Activated CD8-positive, alpha-beta memory T cell treated with anti-CD3 and anti-CD28 coated beads, Interleukin-2, amount 50 U/mL, for 48 hours (primary cell): ENCODE results near the gene OR7A17.

ENCODE experiments used
- DNase-seq: peaks from one replicate; pipeline ENCODE4 v3.0.0-alpha.2; 2020

The OR7A17 gene

DNA sequence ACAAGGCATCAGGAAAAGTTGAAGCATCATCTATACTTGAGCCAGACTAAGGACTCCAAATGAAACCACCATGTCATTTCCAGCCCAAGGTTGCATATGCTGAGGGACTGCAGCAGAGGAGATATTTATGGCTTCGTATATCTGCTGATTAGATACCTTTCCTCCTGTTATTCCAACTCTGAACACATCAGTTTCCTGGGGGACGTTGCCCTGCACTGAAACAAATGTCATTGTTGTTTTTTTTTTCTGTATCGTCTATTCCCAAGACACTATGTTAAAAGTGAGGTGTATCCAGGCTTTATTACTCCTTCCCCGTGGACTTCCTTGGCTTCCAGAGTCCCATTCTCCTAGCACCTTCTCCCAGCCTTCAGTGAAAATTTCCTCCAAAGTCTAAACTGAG, at the start of gene OR7A17:
TSS of gene OR7A17 (minus strand) at position 101 of the 400 bp plus-strand sequence. CDS start 4,777 bp downstream, outside the sequence.
- no peak for DNase-seq

DNA sequence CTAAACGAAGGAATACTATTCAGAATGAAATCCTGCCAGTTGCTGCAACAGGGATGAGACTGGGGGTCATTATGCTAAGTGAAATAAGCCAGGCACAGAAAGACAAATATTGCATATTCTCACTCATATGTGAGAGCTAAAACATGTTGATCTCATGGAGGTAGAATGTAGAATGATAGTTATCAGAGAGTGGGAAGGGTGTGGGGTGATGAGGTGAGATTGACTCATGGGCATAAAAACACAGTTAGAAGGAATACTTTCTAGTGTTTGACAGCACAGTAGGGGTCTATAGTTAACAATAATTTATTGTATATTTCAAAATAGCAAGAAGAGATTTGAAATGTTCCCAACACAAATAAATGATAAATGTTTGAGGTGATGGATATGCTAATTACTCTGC, 47.6 kb upstream of the OR7A17 start:
- no peak for DNase-seq

DNA sequence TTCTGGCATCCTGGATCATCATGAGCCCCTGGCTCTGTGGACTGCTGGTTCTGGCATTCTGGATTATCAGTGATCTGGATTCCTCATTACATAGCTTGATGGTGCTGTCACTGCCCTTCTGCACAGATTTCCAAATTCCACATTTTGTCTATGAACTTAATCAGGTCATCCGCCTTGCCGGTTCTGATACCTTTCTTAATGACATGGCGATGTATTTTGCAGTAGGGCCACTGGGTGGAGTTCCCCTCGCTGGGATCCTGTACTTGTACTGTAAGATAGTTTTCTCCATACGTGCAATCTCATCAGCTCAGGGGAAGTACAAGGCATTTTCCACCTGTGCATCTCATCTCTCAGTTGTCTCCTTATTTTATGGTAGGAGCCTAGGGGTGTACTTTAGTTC, 30.9 kb upstream of the OR7A17 start:
- no peak for DNase-seq

DNA sequence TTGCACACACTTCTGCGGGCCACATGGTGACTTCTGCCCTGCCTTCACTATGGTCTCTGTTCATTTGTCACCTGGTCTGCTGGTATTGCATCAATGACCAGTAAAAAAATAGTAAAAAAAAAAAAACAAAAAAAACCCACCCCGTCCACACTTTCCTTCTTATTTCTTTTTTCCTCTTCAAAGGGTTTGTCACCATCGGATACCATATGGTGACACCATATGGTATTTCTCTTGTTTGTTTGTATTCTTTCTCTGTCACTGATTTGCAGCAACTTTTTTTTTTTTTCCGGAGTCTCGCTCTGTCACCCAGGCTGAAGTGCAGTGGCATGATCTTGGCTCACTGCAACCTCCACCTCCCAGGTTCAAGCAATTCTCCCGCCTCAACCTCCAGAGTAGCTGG, 29.2 kb upstream of the OR7A17 start:
- no peak for DNase-seq

DNA sequence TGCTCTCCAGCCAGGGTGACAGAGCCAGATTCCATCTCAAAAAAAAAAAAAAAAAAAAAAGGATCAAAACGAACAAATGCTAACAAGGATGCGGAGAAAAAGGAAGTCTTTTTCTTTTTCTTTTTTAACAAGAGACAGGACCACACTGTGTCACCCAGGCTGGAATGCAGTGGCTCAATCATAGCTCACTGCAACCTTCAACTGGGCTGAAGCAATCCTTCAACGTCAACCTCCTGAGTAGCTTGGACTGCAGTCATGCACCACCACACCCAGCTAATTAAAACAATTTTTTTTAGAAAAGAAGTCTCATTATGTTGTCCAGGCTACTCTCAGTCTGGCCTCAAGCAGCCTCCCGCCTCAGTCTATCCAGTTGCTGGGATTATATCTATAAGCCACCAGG, 20.8 kb upstream of the OR7A17 start:
- no peak for DNase-seq

DNA sequence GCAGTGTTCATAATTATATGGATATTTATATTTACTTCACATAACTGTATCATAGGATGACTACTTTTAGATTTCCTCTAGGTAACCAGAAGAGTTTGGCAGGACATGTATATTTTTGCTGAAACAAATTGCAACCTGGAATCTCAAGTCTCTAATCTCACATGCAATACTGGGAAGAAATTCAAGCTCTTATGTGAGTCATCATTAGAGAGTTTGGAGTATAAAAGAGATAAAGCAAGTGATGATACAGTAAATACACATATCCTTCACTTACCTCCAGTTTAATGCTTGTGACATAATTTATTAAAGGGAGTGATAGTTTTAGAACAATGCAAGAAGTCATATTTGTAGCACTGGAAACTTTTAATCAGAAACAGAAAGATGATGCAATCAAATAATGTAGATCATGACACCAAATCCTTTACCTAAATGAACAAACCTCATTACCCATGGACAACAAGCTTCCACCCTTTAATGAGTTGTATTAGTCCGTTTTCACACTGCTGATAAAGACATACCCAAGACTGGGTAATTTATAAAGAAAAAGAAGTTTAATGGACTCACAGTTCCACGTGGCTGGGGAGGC, 15.8 kb upstream of the OR7A17 start:
- DNase-seq = no peak

DNA sequence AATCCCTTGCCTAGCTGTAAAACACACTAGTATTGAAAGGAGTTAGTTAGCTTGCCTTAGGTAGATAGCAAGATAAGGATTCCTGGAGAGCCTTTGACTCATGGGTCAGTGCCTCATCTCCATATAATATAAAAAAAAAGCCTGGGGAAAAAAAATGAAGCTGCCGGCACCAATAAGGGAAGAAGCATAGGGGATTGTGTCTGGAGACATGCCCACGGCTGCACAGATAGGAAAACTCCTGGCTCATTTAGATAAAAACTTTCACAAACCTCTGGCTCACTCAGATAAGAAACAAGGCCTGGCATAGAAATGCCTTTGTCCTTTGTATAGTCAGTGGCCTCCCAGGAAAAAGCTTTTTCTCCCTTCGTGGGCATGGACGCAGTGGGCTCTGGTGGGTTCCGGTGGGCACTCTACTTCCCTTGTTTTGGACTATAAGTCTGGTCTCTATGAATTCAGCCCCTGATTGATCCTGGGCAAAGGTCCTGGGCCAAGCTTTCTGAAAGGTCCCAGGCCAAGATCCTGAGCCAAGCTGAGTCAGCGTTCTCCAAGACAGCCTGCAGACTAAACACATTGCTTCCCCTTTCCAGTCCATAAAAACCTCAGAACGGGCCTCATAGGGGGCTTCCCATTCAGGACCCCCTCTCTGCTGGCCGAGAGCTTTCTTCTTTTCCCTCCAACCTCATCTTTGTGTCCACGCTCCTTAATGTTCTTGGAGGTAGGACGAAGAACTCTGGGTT, 4.9 kb upstream of the OR7A17 start:
- no peak for DNase-seq

DNA sequence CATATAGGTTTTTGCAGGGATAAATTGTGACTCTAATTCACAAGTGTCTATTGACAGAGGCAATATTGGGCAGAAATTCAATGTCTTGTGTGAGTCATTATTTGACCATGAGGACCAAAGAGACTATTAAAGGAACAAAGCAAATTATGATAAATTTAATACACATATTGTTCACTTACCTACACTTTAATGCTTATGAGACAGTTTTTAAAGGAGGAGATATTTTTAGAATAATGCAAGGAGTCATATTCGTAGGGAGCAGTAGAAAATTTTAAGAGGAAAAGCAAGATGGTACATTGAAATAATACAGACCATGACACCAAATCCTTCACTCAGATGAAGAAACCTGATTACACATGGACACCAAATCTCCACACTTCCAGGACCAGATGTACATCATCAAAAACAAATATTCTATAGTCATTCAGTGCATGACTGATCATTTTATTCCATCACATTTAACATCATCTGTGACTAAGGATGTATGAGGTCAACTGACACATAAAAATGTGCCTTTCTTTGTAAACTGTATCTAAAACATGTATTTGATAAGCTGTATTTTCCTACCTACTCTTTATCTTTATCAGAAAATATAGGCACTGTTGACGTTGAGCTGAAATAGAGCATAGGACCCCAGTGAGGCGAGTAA, 4.2 kb upstream of the OR7A17 start:
- DNase-seq = no peak

DNA sequence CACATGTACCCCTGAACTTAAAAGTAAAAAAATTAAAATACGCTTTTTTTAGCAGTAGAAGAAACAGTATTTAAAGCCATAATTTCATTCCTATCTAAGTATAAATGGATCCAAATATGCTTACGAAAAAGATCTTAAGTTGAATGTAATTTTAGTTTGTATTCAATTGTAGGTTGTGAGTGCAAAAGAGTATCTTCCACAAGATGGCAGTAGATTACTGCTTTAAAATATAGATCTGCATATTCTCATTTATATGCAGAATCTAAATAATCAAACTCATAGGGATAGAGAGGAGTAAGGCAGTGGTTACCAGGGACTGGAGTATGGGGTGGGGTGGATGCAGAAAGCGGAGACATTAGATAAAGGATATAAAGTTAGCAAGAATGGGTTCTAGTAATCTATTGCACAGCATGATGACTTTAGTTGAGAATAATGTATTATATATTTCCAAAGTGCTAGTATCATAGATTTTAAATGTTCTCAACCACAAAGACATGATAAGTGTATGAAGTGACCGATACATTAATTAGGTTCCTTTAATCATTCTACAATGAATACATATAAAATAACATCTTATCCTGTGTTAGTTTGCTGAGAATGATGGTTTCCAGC, 14.2 kb downstream of the OR7A17 start:
- DNase-seq = no peak

DNA sequence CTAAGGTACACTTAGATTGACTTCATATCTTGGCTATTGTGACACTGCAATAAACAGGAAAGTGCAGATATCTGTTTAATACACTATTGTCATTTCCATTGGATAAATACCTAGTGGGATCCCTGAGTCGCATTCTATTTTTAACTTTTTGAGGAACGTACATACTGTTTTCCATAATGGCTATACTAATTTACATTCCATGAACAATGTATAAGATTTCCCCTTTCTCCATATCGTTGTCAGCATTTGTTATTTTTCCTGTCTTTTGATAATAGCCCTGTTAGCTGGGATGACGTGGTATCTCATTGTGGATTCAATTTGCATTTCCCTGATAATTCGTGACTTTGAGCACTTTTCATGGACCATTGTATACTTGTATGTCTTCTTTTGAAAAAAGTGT, 17.4 kb downstream of the OR7A17 start:
- no peak for DNase-seq

DNA sequence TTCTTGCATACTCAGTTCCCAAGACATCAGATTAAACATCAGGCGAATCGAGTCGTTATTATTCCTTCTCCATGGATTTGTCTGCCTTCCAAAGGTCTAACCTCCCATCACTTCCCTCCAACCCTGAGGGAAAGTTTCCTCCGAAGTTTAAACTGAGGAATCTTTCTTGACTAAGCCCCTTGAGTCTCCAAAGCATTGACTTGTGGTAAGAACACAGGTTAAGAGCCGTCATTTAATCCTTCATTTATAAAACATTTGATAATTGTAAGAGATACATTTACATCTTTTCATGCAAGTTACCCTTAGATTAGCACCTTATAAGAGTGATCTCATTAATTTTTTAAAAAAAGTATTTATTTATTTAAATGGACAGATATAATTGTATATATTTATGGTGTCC, 37.1 kb downstream of the OR7A17 start, which contains the start of gene OR7A10:
TSS of gene OR7A10 (minus strand) at position 101 of the 400 bp plus-strand sequence. CDS start 7,045 bp downstream, outside the sequence.
- DNase-seq = no peak

DNA sequence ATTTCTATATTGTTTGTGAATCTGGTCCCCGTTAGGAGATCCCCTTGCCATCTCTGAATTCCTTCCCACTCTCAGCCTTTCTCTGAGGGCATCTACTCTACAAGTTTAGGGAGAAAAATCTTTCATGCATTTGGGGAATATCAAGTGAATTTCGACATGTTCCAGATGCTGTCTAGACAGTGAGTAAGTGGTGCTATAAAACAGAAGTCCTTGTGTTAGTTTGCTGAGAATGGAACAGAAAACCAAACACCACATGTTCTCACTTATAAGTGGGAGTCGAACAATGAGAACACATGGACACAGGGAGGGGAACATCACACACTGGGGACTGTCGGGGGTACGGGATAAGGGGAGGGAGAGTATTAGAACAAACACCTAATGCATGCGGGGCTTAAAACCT, 42.4 kb downstream of the OR7A17 start:
- DNase-seq = no peak

DNA sequence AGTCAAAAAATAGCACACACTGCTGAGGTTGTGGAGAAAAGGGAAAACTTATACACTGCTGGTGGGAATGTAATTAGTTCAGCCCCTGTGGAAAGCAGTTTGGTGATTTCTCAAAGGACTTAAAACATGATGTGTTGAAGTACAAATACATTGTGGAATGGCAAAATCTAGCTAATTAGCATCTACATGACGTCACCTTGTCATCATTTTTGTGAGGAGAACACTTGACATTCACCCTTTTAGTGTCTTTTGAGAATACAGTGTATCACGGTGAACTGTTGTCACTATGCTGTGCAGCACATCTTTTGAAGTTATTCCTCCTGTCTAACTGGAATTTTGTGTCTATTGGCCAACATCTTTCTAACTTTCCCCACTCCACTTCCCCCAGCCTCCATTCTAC, 42.8 kb downstream of the OR7A17 start:
- no peak for DNase-seq

DNA sequence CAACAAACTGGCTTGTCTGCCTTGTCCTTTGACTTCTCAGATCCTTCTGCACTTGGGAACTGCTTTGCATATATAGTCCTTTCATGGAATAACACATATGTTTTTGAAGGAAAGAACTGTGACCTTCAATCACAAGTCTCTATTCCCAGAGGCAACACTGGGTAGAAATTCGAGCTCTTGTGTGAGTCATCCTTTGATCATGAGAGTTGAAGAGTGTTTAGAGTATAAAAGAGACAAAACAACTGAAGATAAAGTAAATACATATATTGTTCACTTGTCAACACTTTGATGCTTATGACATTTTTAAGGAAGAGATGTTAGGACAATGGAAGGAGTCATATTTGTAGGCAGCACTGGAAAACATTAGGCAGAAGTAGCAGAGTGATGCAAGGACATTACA, 45.7 kb downstream of the OR7A17 start:
- DNase-seq = no peak

DNA sequence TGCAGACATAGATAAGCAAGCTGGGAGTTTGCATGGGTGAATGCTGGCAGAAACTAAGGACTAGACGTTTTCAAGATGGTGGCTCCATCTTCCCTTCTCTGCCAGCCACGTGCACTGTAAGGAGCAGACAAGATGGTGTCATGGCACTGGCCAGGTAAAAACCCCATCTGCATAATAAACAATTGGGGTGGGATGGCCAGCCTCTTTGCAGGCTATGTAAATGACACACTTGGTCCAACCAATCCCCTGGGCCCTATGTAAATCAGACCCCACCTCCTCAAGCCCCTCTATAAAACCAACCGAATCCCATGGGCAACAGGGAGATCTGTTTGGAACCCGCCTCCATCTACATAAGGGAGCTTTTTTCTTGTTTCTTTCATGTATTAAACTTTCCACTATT, 48.5 kb downstream of the OR7A17 start:
- DNase-seq = no peak

DNA sequence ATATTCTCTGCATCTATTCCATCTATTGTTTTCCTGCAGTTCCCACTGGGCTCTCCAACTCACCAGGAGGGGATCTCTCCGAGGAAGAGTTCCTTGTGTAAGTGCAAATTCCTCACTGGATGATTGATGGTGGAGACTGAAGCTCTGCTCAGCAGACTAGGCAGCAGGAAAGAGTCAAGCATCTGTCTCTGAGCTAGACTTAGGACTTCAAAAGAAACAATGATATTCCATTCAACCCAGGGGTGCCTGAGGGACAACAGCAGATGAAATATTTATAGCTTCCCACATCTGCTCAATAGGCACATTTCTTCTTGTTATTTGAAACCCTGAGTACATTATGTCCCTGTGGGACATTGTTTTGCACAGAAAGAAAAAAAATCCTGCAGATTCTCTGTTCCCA, 50.9 kb downstream of the OR7A17 start, which contains the start of the genes OR7A5 and OR7C1:
TSS of gene OR7A5 (minus strand) at position 175 of the 400 bp plus-strand sequence. CDS start 6,944 bp downstream, outside the sequence.
TSS of gene OR7C1 (minus strand) at position 175 of the 400 bp plus-strand sequence. CDS start 35,049 bp downstream, outside the sequence.
- no peak for DNase-seq

DNA sequence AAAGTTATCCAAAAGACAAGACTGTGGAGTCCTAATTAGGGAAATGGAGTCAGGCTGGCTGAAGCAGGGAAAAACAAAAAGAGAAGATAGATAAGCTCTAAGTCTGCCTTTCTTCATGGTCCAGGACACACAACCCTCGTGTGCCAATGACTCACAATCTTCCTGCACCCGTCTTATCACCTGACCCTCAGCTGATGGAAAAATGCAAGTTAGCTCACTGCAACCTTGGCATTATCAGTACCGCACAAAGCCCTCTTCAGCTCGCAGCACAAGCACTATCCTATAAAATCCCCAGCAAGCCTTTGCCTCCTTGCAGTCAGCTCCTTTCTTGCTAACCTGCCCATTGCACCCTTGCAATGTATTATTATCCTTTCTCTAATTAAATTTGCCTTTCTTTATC, 55.2 kb downstream of the OR7A17 start:
- no peak for DNase-seq
